Breast epithelium (tissue), 3 donors: ENCODE measurements around the gene TMC3.

ENCODE experiments used
- CTCF ChIP-seq, 3 donors: fragments of 450-650 bp; IDR thresholded peaks; one replicate each; pipeline ENCODE4 v1.5.1; 2016 to 2017; ENCODE audit warnings: antibody characterized with exemption in 3 of 3, mild to moderate bottlenecking in 3 of 3, moderate library complexity in 3 of 3
- POLR2A ChIP-seq: fragments of 450-650 bp; IDR thresholded peaks from one replicate; pipeline ENCODE4 v1.6.1; 2016; ENCODE audit warnings: antibody characterized with exemption, mild to moderate bottlenecking, moderate library complexity
- POLR2AphosphoS5 ChIP-seq, 3 donors: sonication (generic); formaldehyde crosslinking; IDR thresholded peaks; one replicate each; pipeline ENCODE4 v1.6.1; 2017; ENCODE audit warnings: antibody characterized with exemption in 3 of 3

- TF ChIP-seq POLR2A: no peak
- no peak for TF ChIP-seq CTCF (IDR thresholded peaks at IDR 0.05)
- peak; percentile 64 to 94 (median 89) for TF ChIP-seq POLR2AphosphoS5 (IDR thresholded peaks at IDR 0.05)
Measured at GRCh38 chr15:81338170-81339007, 35.6 kb downstream of the TMC3 start.
